Activated naive CD8-positive, alpha-beta T cell treated with anti-CD3 and anti-CD28 coated beads, Interleukin-2, amount 10 ng/mL, durations not matched to agents 7 days and 5 days (primary cell): Measurements from ENCODE around the gene DPH1. TPM values are rescaled to one million over a fixed set of nuclear protein-coding genes. Genes with fewer than 3 reads are reported as not detected.

ENCODE experiments used
- ATAC-seq: fragments of 150-1000 bp; cut with Tn5 transposase; one replicate; pipeline ENCODE4 v1.10.0; 2021; ENCODE audit warnings: low read depth, moderate library complexity
- POLR2A ChIA-PET: fragments of 350-600 bp; sonication (Branson Sonifier 250); formaldehyde crosslinking; loops from one replicate; lab custom pipeline; 2021; ENCODE audit warnings: antibody characterized with exemption; lab: Charles Lee
- DNase-seq: peaks from one replicate; pipeline ENCODE4 v3.0.0; 2021
- H3K27ac Mint-ChIP-seq: one replicate; pipeline ENCODE4 v1.8.0; 2022; ENCODE audit warnings: mild to moderate bottlenecking, mixed read lengths
- H3K27me3 Mint-ChIP-seq: one replicate; pipeline ENCODE4 v1.8.0; 2022; ENCODE audit warnings: mild to moderate bottlenecking, moderate library complexity, mixed read lengths
- H3K36me3 Mint-ChIP-seq: one replicate; pipeline ENCODE4 v1.8.0; 2021; ENCODE audit warnings: mild to moderate bottlenecking, mixed read lengths
- H3K4me1 Mint-ChIP-seq: one replicate; pipeline ENCODE4 v1.8.0; 2021; ENCODE audit warnings: mixed read lengths
- H3K4me3 Mint-ChIP-seq: one replicate; pipeline ENCODE4 v1.8.0; 2022; ENCODE audit warnings: mild to moderate bottlenecking, moderate library complexity, mixed read lengths
- H3K9me3 Mint-ChIP-seq: one replicate; pipeline ENCODE4 v1.8.0; 2021; ENCODE audit warnings: mixed read lengths
- total RNA-seq, 2 experiments: library from RNA; stranded (reverse); gene quantifications; one replicate each; pipeline ENCODE4 v1.2.3, GENCODE V29; 2021

Gene DPH1
- total RNA-seq, 2 experiments from 2014 or later, result 45.7 to 46.4 TPM

- H3K36me3 Mint-ChIP-seq, result peaks cover 19% of the 10 kb centered on the region
- peak overlapping the region; percentile 83 for H3K4me3 Mint-ChIP-seq
- H3K4me1 Mint-ChIP-seq, result peaks cover 33% of the 10 kb centered on the region
- H3K27ac Mint-ChIP-seq, result peak overlapping the region; percentile 74
- no peaks in the 10 kb centered on the region for H3K27me3 Mint-ChIP-seq
- no peak for DNase-seq
- POLR2A ChIA-PET, result interaction anchor here (7.0 to 7.6 kb wide), 2 partner anchors 185 to 205 kb away, joined by 86 to 95 read pairs; no protein-coding TSS in a partner anchor
- no peak for ATAC-seq
- H3K9me3 Mint-ChIP-seq, result no peaks in the 10 kb centered on the region
These were observed 30.4 kb downstream of the DPH1 start for GRCh38 chr17:2060385-2060658.

GRCh38 chr17:2060681-2061440, 30.9 kb downstream of the DPH1 start:
- Mint-ChIP-seq H3K4me1 (peaks cover 35% of the 10 kb centered on the region), H3K9me3 (no peaks in the 10 kb centered on the region), H3K27me3 (no peaks in the 10 kb centered on the region), H3K36me3 (peaks cover 21% of the 10 kb centered on the region), H3K27ac (peak overlapping the region; percentile 74), H3K4me3 (peak overlapping the region; percentile 83)
- ATAC-seq (no peak), DNase-seq (no peak)
- POLR2A ChIA-PET, result interaction anchor here (7.0 kb wide), 1 partner anchor 184 kb away, joined by 95 read pairs; no protein-coding TSS in a partner anchor

DNA sequence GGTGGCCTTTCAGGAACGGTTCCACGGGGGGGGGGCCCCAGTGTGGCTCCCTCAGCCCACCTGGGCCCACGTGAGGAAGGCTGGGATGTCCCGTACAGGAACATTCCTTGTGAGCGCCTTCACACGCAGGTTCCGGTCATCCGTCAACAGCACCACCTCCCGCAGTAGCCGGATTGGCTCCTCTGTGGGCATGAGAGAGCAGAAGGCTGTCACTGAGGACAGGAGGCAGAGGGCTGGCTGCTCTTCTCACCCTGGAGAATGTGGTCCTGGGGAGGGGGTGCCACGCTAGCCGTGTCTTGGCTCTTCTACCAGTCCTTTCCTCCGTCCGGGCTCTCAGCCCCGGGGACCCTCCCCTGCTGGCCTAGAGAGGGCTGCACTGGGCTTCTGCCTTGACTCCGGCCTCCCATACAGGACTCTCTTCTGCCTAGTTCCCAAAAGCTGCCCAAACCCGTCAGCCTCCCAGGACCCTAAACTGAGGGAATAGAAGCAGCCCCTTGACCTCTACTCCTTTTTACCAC, 31.5 kb downstream of the DPH1 start:
- no peak overlapping the region for H3K4me3 Mint-ChIP-seq
- peaks cover 24% of the 10 kb centered on the region for H3K36me3 Mint-ChIP-seq
- H3K27me3 Mint-ChIP-seq, result no peaks in the 10 kb centered on the region
- H3K9me3 Mint-ChIP-seq, result no peaks in the 10 kb centered on the region
- ATAC-seq (no peak), DNase-seq (no peak)
- H3K27ac Mint-ChIP-seq, result peak overlapping the region; percentile 78
- POLR2A ChIA-PET, result no interaction called here
- peaks cover 39% of the 10 kb centered on the region for H3K4me1 Mint-ChIP-seq

GRCh38 chr17:2062571-2063183, 32.7 kb downstream of the DPH1 start:
- Mint-ChIP-seq H3K4me3 (no peak overlapping the region), H3K27ac (peak overlapping the region; percentile 78), H3K4me1 (peaks cover 47% of the 10 kb centered on the region), H3K36me3 (peaks cover 23% of the 10 kb centered on the region), H3K27me3 (no peaks in the 10 kb centered on the region), H3K9me3 (no peaks in the 10 kb centered on the region)
- no peak for ATAC-seq
- DNase-seq, result no peak
- POLR2A ChIA-PET, result interaction anchor here (0.7 kb wide), 1 partner anchor 12 kb away, joined by 3 read pairs; no protein-coding TSS in a partner anchor

GRCh38 chr17:2063261-2064146, 33.6 kb downstream of the DPH1 start:
- ATAC-seq (no peak), DNase-seq (no peak)
- no peaks in the 10 kb centered on the region for H3K9me3 Mint-ChIP-seq
- peaks cover 22% of the 10 kb centered on the region for H3K36me3 Mint-ChIP-seq
- no peak overlapping the region for H3K4me3 Mint-ChIP-seq
- H3K4me1 Mint-ChIP-seq, result peaks cover 55% of the 10 kb centered on the region
- peak overlapping the region; percentile 71 for H3K27ac Mint-ChIP-seq
- POLR2A ChIA-PET, result interaction anchor here (1.1 to 1.7 kb wide), 2 partner anchors 8 to 182 kb away, joined by 4 to 8 read pairs; partner anchors contain the start of gene HIC1
- no peaks in the 10 kb centered on the region for H3K27me3 Mint-ChIP-seq

GRCh38 chr17:2064147-2064489, 34.2 kb downstream of the DPH1 start:
- Mint-ChIP-seq H3K27me3 (no peaks in the 10 kb centered on the region), H3K4me1 (peaks cover 61% of the 10 kb centered on the region), H3K36me3 (peaks cover 28% of the 10 kb centered on the region), H3K4me3 (no peak overlapping the region), H3K27ac (peak overlapping the region; percentile 71), H3K9me3 (no peaks in the 10 kb centered on the region)
- ATAC-seq (no peak), DNase-seq (no peak)
- POLR2A ChIA-PET, result interaction anchor here (1.1 to 1.7 kb wide), 2 partner anchors 9 to 181 kb away, joined by 4 to 8 read pairs; partner anchors contain the start of gene HIC1

GRCh38 chr17:2064520-2064971, 34.6 kb downstream of the DPH1 start:
- Mint-ChIP-seq H3K27ac (peak overlapping the region; percentile 72), H3K36me3 (peaks cover 29% of the 10 kb centered on the region), H3K4me1 (peaks cover 63% of the 10 kb centered on the region), H3K27me3 (no peaks in the 10 kb centered on the region), H3K9me3 (no peaks in the 10 kb centered on the region), H3K4me3 (no peak overlapping the region)
- peak; percentile 5 for ATAC-seq
- DNase-seq, result no peak
- POLR2A ChIA-PET, result interaction anchor here (1.1 to 1.7 kb wide), 3 partner anchors 9 to 180 kb away, joined by 4 to 8 read pairs (median 6); partner anchors contain the start of gene HIC1

DNA sequence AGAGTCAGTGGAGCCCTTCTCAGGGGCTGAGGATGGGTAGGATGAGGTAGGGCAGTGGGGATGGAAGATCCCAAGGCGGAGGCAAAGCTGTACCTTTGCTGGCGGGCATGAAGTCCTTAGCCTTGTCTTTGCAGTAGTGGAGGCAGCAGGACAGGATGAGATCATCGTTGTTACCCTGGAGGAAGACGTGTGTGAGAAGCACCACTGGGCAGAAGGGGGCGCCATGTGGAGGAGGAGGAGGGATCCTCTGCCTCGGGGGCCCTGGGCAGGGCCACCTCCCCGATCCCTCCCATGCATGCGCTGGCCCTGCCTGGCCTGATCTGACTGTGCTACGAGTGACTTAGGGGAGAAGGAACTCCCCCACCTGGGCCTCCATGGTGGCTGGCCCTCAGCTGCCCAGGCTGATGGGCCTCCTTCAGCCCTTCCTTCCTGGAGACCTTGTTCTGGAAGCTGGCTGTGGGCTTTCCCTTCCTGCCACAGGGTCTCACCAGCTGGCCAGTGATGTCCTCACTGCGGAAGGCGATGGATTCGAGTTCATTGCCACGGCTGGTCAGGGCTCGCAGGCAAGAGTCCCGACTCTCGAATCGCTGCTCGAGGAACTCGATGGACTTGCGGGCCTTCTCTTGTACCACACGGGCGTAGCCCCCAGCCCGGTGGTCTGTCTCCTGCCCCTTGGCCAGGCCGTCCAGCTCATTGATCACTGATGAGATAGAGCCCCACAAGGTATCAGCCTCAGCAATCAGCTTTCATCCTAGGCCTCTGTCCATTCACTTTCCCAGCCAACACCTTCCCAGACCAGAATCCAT, 35.2 kb downstream of the DPH1 start:
- peak overlapping the region; percentile 72 for H3K27ac Mint-ChIP-seq
- POLR2A ChIA-PET, result interaction anchor here (0.5 to 1.7 kb wide), 6 partner anchors 8 to 352 kb away, joined by 3 to 8 read pairs (median 4); partner anchors contain the start of gene HIC1
- no peak overlapping the region for H3K4me3 Mint-ChIP-seq
- ATAC-seq (peak; percentile 66), DNase-seq (peak; percentile 79)
- peaks cover 65% of the 10 kb centered on the region for H3K4me1 Mint-ChIP-seq
- peaks cover 25% of the 10 kb centered on the region for H3K36me3 Mint-ChIP-seq
- no peaks in the 10 kb centered on the region for H3K9me3 Mint-ChIP-seq
- no peaks in the 10 kb centered on the region for H3K27me3 Mint-ChIP-seq

DNA sequence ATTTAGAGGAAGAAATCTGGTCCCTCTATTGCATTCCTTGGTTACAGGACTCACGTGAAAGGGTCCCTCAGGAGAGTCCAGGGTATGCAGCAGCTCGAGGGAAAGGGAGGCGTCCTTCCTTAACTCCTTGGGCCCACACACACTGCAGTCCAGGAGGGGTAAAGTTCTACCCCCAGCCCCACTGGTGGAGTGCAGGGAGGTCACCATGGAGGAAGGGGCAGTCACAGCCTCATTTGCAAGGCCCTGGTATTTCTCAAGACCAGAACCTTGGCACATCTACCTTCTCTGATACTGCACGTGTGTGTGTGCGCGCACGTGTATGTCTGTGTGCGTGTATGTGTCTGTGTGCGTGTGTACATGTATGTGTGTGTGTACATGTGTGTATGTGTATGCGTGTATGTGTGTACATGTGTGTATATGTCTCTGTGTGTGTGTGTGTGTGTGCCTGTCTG, 36.0 kb downstream of the DPH1 start:
- Mint-ChIP-seq H3K27ac (no peak overlapping the region), H3K9me3 (no peaks in the 10 kb centered on the region), H3K4me1 (peaks cover 65% of the 10 kb centered on the region), H3K4me3 (no peak overlapping the region), H3K27me3 (no peaks in the 10 kb centered on the region), H3K36me3 (peaks cover 21% of the 10 kb centered on the region)
- no peak for DNase-seq
- no peak for ATAC-seq
- POLR2A ChIA-PET, result interaction anchor here (0.7 to 1.5 kb wide), 4 partner anchors 9 to 179 kb away, joined by 3 to 6 read pairs (median 3); no protein-coding TSS in a partner anchor

GRCh38 chr17:2067048-2067561, 37.2 kb downstream of the DPH1 start:
- no peak overlapping the region for H3K4me3 Mint-ChIP-seq
- H3K27ac Mint-ChIP-seq, result peak overlapping the region; percentile 59

GRCh38 chr17:2067608-2068024, 37.7 kb downstream of the DPH1 start:
- Mint-ChIP-seq H3K9me3 (no peaks in the 10 kb centered on the region), H3K4me3 (no peak overlapping the region), H3K4me1 (peaks cover 65% of the 10 kb centered on the region), H3K27ac (peak overlapping the region; percentile 59), H3K36me3 (peaks cover 24% of the 10 kb centered on the region), H3K27me3 (no peaks in the 10 kb centered on the region)
- DNase-seq, result no peak
- ATAC-seq, result no peak
- POLR2A ChIA-PET, result interaction anchor here (0.5 to 2.3 kb wide), 3 partner anchors 12 to 288 kb away, joined by 3 to 10 read pairs (median 6); partner anchors contain the start of gene HIC1

More at GRCh38 chr17:2067048-2067561, 37.2 kb downstream of the DPH1 start:
- no peaks in the 10 kb centered on the region for H3K9me3 Mint-ChIP-seq
- ATAC-seq (no peak), DNase-seq (no peak)
- POLR2A ChIA-PET, result interaction anchor here (0.5 kb wide), 1 partner anchor 288 kb away, joined by 3 read pairs; no protein-coding TSS in a partner anchor
- no peaks in the 10 kb centered on the region for H3K27me3 Mint-ChIP-seq
- H3K36me3 Mint-ChIP-seq, result peaks cover 24% of the 10 kb centered on the region
- peaks cover 68% of the 10 kb centered on the region for H3K4me1 Mint-ChIP-seq
